CD4-positive, alpha-beta T cell treated with Interleukin-4 for 4 hours (primary cell): Measurements from ENCODE around the gene CEP72.
"Not testable (repeated sequence)": the region's sequence is repeated elsewhere in the genome, so short reads cannot be mapped to it uniquely, and the experiment has no call there.

Experiments
- DNase-seq: peaks from one replicate; pipeline ENCODE4 v3.0.0-alpha.2; 2020

Gene CEP72

DNA sequence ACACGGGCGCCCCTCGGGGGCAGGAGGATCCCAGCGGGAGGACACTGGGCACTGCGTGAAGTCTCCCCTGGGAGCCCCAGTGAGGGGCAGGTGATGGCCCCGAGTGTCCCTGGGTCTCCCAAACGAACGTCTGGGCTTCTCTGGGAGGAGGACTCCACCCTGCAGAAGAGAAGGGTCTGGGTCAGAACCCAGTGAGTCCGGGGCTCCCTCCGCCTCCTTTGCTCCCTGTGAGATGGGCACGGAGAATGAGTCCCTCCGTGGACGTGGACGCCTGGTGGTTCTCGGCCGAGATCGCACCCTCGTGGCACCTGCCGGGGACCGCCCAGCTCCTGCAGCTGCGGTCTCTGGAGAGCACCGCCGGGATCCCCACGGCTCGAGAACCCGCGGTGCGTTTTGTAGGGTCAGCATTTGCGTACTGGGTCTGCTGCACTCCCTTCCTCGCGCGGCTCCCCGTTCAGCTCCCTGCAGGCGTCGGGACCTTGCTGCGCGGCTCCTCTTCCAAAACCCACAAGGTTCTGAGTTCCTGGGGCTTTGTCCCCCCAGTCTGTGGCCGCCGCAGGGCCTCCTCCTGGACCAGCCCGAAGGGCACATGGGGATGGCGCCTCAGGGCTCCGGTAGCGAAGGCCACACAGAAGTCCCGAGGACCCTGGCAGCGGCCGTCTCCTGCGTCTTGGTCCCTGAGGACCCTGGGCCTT, 10.2 kb upstream of the CEP72 start:
- no peak for DNase-seq

DNA sequence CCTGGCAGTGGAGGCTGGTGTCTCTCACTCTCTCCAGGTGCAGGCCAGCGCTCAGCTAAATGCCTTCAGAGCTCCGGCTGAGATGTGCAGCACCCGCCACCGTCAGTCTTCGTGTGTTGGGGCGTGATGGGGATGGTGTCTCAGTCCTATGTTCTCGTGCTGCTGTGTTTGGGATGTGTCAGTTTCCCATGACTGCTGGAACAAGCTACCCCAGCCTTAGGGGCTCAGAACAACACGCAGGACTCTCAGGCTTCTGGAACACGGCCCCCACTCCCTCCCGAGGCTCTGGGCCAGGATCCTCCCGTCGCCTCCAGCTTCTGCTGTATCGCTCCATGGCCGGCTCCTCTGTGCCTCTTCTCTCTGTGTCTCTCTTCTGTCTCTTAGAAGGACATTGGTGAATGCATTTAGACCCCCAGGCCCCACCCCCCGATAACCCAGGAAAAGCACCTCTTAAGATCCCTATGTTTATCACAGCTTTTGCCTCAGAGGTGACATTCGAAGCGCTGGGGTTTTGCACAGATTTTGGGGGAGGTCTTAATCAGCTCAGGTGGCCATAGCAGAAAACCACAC, 9.6 kb upstream of the CEP72 start:
- DNase-seq: no peak

DNA sequence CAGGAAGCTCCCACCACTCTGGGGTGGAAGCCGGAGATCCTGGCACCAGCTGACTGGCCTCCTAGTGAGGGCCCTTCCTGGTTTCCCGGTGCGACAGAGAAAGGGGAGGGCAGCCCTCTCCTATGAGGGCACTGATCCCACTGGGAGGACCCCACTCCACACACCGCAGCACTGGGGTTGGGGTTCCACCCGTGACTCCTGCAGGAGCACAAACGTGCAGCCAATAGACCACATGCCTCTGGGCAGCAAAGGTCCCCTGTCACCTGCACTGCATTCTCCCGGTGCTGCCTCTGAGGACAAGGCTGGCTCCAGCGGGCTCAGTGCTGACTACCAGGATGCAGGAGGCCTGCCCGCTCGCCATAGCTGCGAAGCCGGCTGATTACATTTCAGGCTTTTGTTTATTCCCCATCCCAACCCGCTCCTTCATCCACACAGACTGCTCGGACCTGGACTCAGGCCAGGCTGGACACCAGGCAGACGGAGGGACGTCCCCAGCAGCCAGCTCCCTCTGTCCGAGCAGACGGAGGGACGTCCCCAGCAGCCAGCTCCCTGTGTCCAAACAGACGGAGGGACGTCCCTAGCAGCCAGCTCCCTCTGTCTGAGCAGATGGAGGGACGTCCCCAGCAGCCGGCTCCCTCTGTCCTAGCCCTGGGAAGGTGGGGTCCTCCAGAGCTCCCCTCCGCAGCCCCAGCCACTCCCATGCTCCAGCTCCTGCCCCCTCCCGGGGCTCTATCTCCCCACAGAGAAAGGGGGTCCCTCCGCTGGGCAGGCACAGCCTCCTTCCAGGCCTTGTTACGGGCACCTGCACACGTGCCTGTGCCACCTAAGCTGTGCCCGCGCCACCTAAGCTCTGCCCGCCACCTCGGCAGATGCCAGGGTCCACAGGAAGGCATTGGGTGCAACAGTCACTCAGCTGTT, 8.8 kb upstream of the CEP72 start:
- DNase-seq: no peak

DNA sequence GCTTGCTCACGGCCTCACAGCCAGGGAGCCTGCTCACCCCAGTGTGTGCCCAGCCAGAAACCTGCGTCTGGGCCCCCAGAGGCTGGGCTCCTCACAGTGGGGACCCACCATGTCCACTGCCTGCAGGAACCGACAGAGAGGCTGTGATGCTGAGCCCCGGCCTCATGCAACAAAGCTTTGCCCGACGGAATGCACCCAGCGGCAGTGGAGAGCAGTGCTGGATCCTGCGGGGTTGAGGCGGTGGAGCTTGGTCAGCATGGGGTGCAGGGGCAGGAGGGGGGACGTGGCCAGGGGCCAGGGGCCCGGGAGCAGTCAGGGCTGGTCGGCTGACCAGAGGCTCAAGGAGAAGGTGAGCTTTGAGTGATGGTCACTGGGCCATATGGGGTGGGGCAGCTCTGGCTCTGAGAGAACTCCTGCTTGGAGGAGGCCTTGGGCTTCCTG, 7.7 kb upstream of the CEP72 start:
- DNase-seq: no peak

DNA sequence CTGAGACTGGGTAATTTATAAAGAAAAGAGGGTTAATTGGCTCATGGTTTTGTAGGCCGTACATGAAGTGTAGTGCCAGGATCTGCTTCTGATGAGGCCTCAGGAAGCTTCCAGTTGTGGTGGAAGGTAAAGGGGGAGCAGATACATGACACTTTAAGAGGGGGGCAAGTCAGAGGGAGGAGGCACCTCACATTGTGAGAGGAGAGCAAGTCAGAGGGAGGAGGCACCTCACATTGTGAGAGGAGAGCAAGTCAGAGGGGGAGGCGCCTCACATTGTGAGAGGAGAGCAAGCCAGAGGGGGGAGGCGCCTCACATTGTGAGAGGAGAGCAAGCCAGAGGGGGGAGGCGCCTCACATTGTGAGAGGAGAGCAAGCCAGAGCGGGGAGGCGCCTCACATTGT, 7.0 kb upstream of the CEP72 start:
- not testable (repeated sequence) for DNase-seq

DNA sequence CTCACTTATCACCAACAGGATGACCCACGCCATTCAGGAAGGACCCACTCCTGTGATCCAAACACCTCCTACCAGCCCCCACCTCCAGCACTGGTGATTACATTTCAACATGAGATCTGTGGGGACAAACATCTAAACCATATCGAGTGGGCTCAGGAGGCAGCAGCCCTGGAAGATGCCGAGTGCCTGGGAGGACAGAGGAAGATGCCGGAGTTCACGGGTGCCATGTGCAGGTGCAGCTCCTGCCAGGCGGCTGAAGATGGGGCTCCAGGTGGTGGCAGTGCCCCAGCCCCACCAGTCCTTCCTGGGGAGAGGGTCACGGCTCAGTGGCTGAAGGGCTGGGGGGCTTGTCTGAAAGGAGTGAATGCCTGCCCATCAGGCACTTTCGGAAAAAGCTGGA, 6.1 kb upstream of the CEP72 start:
- DNase-seq: no peak

DNA sequence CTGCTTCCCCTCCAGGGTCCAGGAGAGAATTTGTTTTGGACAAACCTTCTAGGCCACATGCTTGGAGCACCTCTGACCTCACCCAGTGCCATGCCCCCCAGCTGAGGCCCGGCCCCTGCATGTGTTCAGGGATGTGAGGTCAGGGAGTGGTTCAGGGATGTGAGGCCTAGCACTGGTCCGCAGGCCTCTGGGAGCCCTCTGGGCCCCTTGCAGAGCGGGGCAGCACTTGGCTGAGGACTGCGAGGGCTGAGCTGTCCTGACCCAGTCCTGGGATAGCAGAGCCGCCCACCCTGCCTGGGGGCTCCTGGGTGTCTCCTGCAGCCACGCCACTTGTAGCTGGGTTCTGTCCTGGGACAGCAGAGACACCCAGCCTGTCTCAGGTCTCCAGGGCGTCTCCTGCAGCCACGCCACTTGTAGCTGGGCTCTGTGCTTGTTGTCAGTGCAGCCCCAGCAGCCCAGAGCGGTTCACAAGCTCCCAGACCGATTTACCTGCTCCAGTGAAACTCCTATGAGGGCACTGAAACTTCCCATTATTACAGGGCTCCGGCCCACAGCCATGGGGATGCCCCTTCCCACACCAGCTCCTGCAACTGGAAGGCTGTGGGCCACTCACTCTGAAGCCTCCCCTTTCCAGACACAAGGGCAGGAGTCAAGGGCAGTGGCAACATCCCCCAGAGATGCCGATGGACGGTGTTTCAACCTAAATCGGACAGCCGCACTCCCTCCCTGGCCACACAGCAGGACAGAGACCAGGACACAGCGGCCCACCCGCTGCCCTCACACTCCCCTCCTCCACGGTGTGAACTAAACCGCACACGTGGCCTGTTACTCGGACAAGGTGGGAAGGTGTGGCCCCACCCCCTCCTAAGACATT, 5.4 kb upstream of the CEP72 start:
- no peak for DNase-seq

DNA sequence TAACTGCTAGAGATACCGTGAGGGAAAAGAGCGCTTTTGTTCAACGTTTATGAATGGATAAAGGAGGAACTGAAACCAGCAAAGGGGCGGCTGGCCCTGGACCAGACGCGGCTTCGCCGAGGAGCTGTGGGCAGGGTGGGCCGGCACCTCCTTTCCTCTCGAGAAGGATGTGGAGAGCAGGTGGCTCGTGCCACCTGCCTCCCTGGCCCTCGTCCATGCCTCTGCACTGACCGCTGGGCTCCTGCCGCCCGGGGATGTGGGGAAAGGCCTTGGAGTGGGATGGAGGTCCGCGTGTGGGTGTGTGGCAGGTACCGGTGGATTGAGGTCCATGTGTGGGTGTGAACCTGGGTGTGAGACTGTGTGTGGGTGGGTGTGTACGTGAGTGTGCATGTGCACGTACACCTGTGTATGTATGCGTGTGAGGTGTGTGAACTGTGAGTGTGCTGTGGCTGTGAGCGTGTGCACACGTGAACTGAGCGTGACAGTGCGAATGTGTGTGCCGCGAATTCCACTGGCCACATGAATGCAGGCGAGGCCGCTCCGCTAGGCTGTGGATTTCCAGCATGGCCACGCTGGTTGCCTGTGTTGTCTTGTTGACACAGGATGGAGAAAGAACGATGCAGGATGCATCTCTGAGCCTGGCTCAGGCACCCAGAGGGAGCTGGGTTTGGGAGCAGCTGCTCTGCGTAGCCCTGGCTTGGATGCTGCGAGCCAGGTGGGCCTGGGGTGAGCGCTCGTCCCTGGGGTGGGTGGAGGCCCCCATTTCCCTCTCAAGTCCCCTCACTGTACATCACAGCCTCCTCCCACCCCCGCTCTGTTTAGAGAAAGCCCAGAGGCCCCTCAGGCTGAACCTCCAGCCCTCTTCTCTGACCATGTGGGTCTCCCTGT, 4.4 kb upstream of the CEP72 start:
- no peak for DNase-seq

DNA sequence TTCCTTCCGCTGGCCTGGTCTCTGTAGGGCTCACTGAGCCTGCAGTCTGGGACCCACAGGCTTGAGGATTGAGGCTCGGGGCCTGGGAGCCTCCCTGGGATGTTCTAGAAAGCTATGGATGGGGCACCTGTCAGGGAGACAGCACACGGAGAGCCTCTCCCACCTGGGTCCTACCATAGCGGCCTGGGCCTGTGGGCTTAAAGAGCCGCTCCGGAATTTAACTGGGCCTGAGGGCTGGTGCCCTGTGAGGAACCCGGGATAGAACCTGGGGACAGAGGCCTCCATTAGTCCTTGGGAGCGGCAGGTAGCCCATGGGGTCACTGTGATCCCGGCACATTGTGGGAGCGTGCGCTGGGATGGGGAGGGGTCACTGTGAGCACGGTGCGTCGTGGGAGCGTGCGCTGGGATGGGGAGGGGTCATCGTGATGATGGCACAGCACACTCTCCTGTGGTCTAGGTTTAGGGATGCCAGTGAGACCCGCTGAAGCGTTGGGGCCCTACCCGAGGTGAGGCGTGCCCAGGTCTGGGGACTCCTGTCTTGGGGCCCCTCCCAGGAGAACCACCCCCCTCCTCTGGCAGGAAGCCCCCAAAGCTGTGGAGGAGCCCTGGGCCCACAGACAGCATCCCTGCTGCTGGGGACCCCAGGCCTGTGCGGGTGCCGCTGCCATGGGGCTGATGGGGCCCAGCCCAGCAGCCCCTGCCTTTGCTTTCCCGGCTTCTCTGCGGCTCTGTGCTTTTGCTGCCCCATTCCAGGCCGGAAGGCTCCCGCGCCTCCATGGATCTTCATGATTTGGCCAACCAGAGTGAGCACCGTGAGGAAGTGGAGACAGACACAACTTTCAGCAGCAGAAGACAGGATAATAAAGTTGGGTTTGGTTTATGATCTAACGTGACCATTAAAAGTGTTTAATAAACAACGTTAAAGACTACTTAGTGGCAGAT, 3.4 kb upstream of the CEP72 start:
- DNase-seq: no peak

DNA sequence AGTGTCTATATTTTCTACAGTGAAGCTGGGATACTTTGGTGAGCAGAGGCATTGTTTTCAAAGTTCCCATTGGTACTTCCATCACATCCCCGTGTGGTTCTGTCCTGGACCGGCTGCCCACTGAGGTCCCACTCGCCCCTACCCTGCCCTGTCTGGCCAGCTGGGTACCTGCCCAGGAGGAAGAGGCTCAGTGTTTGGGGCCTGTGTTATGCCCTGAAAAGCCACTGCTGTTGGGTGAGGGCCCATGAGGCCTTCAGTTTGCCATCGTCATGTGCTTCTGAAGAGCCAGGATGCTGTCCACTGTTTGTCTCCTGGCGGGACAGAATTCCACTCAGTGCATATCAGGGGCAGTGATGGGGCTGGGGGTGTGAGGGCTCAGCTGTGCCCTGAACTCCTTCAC, 2.6 kb upstream of the CEP72 start:
- DNase-seq: no peak

DNA sequence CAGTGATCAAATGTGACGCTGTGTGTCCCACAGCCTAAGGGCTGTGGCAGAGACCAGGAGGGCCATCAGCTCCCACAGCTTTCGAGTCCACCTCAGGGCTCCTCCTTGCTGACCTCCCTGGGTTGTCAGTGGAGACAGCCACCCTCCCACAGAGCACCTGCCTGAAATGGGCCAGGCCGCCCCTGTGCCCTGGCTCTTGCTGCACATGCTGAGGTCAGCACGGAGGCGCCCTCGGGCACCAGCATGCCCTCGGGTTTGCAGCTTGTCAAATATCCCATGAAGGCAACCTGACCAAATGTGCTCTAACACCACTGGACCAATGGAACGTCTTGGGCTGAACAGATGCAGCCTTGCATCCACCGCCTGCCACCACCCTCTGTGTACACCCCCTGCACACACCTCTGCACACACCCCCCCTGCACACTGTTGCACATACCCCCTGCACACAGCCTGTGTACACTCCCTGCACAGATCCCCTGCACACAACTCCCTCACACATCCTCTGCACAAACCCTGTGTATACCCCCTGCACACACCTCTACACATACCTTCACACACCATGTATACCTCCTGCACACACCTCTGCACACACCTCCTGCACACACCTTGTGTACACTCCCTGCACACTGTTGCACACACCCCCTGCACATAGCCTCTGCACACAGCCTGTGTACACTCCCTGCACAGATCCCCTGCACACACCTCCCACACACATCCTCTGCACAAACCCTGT, 2.0 kb upstream of the CEP72 start:
- no peak for DNase-seq

DNA sequence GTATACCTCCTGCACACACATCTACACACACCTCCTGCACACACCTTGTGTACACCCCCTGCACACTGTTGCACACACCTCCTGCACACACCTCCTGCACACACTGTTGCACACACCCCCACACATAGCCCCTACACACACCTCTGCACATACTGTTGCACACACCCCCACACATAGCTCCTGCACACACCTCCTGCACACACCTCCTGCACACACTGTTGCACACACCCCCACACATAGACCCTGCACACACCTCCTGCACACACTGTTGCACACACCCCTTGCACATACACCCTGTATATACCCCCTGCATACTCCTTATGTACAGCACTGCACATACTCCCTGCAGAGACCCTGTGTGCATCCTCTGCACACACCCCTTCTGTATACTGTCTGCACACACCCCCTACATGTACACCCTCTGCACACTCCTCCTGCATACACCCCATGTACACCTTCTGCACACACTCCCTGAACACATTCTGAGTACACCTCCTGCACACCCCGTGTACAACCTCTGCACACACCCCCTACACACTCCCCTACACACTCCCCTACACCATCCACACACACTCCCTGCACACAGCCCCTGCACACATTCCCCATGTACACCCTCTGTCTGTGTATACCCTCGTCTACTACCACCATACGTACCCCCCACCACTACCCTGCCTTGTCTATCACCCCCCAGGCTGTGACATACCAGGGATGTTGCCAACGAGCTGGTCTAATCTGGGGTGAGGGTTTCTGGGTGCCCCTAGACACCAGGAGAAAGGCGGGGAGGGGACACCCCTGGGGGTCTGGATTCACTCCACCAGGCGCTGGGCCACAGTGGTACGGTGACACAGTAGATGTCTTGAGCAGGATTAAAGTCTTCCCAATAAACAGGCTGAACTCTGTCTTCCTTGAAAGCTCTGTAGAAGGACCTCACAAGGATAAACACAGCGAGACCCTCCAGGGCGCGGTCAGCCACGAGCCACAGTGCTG, 1.1 kb upstream of the CEP72 start:
- no peak for DNase-seq

DNA sequence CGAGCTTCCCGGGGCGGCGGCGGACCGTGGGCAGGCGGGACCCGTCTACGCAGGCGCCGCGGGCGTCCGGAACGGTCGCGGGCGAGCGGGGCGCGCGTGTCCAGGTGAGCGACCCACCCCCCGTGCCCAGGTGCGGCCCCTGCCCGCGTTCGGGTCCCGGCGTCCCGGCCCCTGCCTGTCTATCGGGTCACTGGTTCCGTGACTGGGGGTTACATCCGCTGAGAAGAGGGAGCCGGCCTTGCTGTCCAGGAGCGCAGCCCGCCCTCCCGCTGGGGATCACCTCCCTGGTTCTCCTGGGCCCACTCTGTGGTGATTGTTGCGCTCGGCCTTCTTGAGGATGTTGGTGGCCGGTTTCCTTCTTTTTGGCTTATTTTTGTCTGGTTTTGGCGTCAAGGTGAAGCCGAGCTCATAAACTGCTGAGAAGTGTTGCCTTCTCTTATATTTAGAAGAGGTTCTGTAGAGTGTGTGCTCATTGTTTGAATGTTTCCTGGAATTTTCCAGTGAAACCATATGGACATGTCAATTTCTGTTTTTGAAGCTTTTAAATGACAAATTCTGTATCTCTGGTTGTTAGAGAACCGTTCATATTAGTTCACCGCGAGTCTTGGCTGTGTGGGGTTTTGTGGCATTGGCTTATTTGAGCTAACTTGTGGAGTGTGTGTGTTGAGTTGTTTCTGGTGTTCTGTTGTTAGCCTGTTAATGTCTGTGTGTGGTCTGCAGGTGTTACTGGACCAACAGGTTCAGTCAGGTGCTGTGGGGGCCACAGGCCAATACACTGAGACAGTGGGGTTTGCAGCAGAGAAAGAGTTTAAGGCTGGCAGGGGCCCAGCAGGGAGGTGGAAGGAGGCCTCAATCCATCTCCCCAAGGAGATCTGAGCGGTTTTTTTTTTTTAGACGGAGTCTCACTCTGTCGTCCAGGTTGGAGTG, 621 bp downstream of the CEP72 start:
- DNase-seq: no peak

DNA sequence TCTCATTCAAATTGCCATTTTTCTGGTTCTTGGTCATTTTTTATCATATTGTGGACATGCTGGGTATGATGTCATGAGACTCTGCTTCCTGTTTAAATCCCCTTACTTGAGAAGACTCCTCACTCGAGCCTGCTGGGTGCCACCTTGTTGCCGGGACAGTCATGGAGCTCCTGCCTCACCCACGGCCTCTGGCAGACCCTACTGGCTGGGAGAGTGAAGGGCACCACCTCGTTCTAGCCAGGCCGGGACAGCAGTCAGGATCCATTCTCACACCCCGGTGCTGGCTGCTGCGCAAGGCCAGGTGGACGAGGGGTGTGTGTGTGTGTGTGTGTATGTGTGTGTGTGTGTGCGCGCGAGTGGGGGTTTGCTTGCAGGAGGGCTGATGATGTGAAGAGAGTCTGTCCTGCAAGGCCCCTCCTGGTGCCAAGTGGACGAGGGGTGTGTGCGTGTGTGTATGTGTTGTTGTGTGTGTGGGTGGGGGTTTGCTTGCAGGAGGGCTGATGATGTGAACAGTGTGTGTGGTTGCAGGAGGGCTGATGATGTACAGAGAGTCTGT, 4.4 kb downstream of the CEP72 start:
- DNase-seq: no peak

DNA sequence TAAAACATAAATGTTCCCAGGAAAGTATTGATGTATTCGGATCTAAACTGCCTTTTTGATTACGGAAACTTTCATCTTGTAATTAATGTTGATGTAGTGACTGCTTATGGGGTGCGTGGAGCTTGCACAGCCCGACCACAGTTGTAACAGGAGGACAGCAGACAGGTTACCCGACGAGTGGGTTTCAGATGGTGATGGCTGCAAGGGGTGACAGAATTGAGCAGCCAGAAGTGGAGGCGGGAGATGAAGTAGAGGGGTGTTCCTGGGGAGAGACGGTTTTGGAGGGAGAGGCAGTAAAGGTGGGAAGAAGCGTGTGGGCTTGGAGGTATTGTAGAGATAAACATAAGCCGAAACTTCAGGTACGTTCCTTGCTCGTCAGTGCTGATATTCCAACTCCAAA, 5.8 kb downstream of the CEP72 start:
- DNase-seq: no peak

DNA sequence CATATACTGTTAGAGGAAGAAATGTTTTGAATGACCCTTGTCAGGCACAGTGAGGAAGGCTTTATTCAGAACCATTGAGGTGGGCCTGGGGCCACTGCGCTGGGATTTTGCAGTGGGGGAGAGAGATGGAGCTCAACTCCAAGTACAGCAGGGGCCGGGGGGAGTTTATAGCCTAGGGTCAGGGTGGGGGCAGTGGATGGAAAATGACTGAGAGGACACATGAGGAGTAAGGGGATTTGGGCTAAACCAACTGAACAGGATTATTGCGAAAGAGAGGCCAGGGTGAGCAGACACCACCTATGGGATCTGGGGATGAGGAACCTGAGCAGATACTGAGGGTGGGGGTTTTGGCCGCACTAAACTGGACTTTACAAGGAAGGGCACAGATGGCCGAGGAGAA, 6.3 kb downstream of the CEP72 start:
- DNase-seq: no peak

DNA sequence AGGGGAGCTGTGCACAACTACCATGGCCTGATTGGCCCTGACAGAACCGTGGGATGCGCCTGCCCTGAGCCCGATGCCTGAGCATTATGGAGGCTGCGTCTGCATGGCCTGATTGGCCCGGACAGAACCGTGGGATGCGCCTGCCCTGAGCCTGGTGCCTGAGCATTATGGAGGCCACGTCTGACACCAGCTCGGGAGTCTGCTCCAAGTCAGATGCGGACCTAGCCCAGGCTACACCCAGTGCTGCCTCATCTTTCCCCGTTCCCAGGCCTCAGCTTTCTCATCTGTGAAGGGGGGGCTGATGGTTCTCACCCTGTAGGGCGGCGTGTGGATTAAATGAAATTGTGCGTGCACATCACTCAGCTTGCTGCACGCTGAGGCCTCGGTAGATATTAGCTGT, 7.3 kb downstream of the CEP72 start:
- DNase-seq: no peak
